ENCODE data around the gene DGKD. TPM values are rescaled to one million over a fixed set of nuclear protein-coding genes. Genes with fewer than 3 reads are reported as not detected.

The DGKD gene
- total and polyA plus RNA-seq, 11 donors, result 15.5 to 88.6 (median 43.0) TPM

- intact Hi-C loops (cut with DNase I), result no loop called here
- WGBS, 4 donors, result 95 to 100% (median 98%) methylated on average over 1 of the region's 1 CpG
- no peak for ATAC-seq
- Histone ChIP-seq H3K9me3 (peaks cover 0 to 29% (median 14%) of the 10 kb centered on the region in 12 donors), H3K36me3 (peaks cover 0 to 84% (median 36%) of the 10 kb centered on the region in 9 donors), H3K27ac (no peak overlapping the region), H3K4me3 (no peak overlapping the region), H3K4me1 (peaks cover 0 to 16% (median 0%) of the 10 kb centered on the region in 12 donors), H3K27me3 (no peaks in the 10 kb centered on the region)
- no peak for TF ChIP-seq POLR2A (IDR thresholded peaks at IDR 0.05)
- TF ChIP-seq, protein P1, sequence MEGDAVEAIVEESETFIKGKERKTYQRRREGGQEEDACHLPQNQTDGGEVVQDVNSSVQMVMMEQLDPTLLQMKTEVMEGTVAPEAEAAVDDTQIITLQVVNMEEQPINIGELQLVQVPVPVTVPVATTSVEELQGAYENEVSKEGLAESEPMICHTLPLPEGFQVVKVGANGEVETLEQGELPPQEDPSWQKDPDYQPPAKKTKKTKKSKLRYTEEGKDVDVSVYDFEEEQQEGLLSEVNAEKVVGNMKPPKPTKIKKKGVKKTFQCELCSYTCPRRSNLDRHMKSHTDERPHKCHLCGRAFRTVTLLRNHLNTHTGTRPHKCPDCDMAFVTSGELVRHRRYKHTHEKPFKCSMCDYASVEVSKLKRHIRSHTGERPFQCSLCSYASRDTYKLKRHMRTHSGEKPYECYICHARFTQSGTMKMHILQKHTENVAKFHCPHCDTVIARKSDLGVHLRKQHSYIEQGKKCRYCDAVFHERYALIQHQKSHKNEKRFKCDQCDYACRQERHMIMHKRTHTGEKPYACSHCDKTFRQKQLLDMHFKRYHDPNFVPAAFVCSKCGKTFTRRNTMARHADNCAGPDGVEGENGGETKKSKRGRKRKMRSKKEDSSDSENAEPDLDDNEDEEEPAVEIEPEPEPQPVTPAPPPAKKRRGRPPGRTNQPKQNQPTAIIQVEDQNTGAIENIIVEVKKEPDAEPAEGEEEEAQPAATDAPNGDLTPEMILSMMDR (IDR thresholded peaks at IDR 0.05), result no peak
- DNase-seq, result no peak
Observed at GRCh38 chr2:233503481-233503880, 149.2 kb downstream of the DGKD start.

- Histone ChIP-seq H3K27me3 (no peaks in the 10 kb centered on the region), H3K9me3 (peaks cover 0 to 29% (median 14%) of the 10 kb centered on the region in 12 donors), H3K27ac (no peak overlapping the region), H3K4me1 (peaks cover 0 to 16% (median 0%) of the 10 kb centered on the region in 12 donors), H3K36me3 (peaks cover 0 to 84% (median 38%) of the 10 kb centered on the region in 9 donors), H3K4me3 (no peak overlapping the region)
- 94 to 98% (median 95%) methylated on average over 1 of the region's 1 CpG for WGBS, 4 donors
- ATAC-seq (no peak), DNase-seq (no peak)
- intact Hi-C loops (cut with DNase I), result no loop called here
- no peak for TF ChIP-seq POLR2A (IDR thresholded peaks at IDR 0.05)
- TF ChIP-seq, protein P1 (IDR thresholded peaks at IDR 0.05), result no peak
Observed at GRCh38 chr2:233503947-233504637, 149.8 kb downstream of the DGKD start.

GRCh38 chr2:233513953-233514655 lies 159.8 kb downstream of the DGKD start:
- Histone ChIP-seq H3K9me3 (no peaks in the 10 kb centered on the region), H3K27me3 (no peaks in the 10 kb centered on the region), H3K4me3 (no peak overlapping the region), H3K27ac (no peak overlapping the region), H3K36me3 (peaks cover 0 to 88% (median 29%) of the 10 kb centered on the region in 9 donors), H3K4me1 (no peaks in the 10 kb centered on the region)
- DNase-seq, result no peak
- intact Hi-C loops (cut with DNase I), result no loop called here
- ATAC-seq, result peak in 1 of 4 donors; percentile 11
- WGBS, 4 donors, result 87 to 91% (median 89%) methylated on average over 7 of the region's 7 CpGs
- TF ChIP-seq POLR2A (IDR thresholded peaks at IDR 0.05), result no peak

DNA sequence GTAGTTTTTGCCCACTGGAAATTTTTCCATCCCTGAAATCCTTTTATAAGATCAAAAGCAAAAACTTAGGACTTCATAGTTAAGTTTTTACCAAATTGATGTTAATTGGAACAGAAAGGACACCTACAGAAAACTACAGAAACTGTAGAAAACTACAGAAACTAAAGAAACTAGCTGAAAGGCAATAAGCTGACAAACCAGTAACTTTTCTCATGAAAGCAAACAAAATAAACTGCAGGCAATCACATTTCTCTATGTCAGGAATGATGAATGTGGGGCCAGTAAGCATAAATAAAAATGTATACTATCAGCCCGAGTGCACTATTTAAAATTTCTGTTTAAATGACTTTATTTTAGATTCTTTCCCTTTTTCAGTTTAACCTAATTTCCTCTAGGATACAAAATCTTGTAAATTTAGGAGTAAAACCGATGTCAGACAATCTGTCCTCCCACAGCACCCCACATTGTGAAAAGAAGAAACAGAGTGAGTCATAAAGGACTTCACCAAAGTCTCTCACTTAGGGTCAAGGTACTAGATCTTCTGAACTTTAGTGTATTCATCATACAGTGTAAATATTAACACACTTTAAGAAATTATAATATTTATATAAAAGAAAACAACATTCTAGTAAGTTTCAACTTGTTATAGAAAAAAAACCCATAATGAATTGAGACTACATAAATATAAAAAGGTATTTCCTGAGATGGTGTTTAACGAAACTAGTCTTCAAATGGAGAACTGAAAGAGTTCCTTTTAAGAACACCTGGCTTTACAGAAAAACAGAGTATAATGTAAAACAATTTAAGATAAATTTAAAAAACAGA lies 165.7 kb downstream of the DGKD start:
- no peaks in the 10 kb centered on the region for H3K27me3 ChIP-seq
- TF ChIP-seq, protein P1 (IDR thresholded peaks at IDR 0.05), result no peak
- no peak for TF ChIP-seq POLR2A (IDR thresholded peaks at IDR 0.05)
- no peaks in the 10 kb centered on the region for H3K9me3 ChIP-seq

More for the DNA sequence above, 165.7 kb downstream of the DGKD start:
- Histone ChIP-seq H3K27ac (no peak overlapping the region), H3K4me1 (no peaks in the 10 kb centered on the region), H3K4me3 (no peak overlapping the region), H3K36me3 (peaks cover 0 to 94% (median 63%) of the 10 kb centered on the region in 9 donors)
- WGBS, 4 donors, result 82 to 90% (median 88%) methylated on average over 3 of the region's 3 CpGs
- ATAC-seq (no peak), DNase-seq (no peak)
- intact Hi-C loops (cut with DNase I), result no loop called here

Other genes starting within 250 kb of the DGKD start
- 10 to 100 TPM; 13.7 to 22.2 (median 15.8) TPM for gene ATG16L1, start 102.8 kb upstream of the DGKD start, total RNA-seq
- 10 to 100 TPM in 1 of 2 donors, 1 to 10 TPM in 1; 7.0 to 26.7 TPM for gene ATG16L1, start 102.8 kb upstream of the DGKD start, polyA plus RNA-seq
- 1 to 10 TPM in 1 of 9 donors, not detected in 8; 1.4 TPM for gene SAG, start 46.7 kb upstream of the DGKD start, total RNA-seq
- not detected for gene SAG, start 46.7 kb upstream of the DGKD start, polyA plus RNA-seq
- gene USP40, start 212.3 kb downstream of the DGKD start, total RNA-seq, result 10 to 100 TPM; 13.7 to 21.8 (median 20.2) TPM
- gene USP40, start 212.3 kb downstream of the DGKD start, polyA plus RNA-seq, result 10 to 100 TPM; 11.1 to 17.3 TPM